IPS-20b (cell line): ENCODE measurements around the gene LRRC42.

Experiments
- H3K27ac ChIP-seq: one replicate; pipeline ENCODE4 v1.5.1; 2013; ENCODE audit warnings: low read length
- H3K27me3 ChIP-seq: 2 replicates; pipeline ENCODE4 v1.6.1; 2013; ENCODE audit warnings: mild to moderate bottlenecking, low read length, inconsistent platforms; ENCODE audit not compliant: insufficient read depth
- H3K36me3 ChIP-seq: 2 replicates; pipeline ENCODE4 v1.6.1; 2013; ENCODE audit warnings: low read depth, mild to moderate bottlenecking, inconsistent platforms, low read length, moderate library complexity; ENCODE audit not compliant: insufficient read depth
- H3K4me1 ChIP-seq: 2 replicates; pipeline ENCODE4 v1.6.1; 2013; ENCODE audit warnings: mild to moderate bottlenecking, control low read depth, inconsistent platforms, low read length, moderate library complexity; ENCODE audit not compliant: insufficient read depth
- H3K4me3 ChIP-seq: 2 replicates; pipeline ENCODE4 v1.5.1; 2013; ENCODE audit warnings: mild to moderate bottlenecking, low read length, inconsistent platforms
- H3K9ac ChIP-seq: 2 replicates; pipeline ENCODE4 v1.6.1; 2013; ENCODE audit warnings: low read depth, mild to moderate bottlenecking, inconsistent platforms, low read length, moderate library complexity
- H3K9me3 ChIP-seq: 2 replicates; pipeline ENCODE4 v1.6.1; 2013; ENCODE audit warnings: mild to moderate bottlenecking, low read depth, low read length, inconsistent platforms; ENCODE audit not compliant: insufficient read depth

LRRC42 gene, protein sequence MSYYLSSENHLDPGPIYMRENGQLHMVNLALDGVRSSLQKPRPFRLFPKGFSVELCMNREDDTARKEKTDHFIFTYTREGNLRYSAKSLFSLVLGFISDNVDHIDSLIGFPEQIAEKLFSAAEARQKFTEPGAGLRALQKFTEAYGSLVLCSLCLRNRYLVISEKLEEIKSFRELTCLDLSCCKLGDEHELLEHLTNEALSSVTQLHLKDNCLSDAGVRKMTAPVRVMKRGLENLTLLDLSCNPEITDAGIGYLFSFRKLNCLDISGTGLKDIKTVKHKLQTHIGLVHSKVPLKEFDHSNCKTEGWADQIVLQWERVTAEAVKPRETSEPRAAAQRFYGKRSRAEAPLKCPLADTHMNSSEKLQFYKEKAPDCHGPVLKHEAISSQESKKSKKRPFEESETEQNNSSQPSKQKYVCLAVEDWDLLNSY

DNA sequence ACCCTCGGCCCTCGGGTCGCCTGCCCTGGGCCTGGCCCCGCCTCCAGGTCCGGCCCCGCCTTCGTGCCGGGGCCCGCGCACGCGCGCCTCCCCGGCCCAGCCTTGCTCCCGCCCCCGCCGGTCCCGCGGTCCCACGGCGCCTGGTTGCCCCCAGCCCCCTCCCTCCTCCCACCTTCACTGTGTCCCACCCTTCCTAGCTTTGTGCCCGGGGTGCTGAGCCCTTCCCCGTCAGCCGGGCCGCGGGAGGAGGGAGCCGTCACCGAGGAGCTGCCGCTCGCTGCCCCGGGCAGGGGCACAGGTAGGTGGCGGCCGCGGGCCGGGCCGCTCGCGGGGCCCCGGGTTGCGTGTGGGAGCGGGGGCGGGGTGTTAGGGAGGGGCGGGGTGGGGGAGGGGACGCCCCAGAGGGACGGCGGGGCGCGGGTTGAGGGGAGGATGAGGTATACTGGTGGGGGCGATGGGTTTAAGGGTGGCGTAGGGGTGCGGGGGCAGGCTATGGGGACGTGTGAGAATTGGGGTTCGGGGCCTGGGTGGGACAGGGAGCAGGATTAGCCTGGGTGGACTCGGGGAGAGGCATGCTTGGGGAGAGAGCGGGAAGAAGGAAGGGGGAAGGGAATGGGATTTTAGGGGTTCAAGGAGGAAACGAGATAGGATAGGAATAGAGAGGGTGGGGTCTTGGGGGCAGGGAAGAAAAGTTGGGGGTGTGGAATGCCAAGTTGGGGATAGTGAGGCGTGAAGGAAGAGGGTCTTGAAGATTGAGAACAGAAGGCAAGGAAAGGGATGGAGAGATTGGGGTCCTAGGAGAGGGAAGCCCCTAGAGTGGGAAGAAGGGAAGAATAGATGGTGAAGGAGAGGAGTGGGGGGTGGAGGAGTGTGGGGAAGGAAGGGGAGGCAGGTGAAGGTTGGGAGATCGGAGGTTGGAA, at the start of gene LRRC42:
TSS of gene LRRC42 (plus strand) at position 99 of the 920 bp plus-strand sequence. CDS start 5,650 bp downstream, outside the sequence.
- Histone ChIP-seq H3K4me1 (peaks cover 19% of the 10 kb centered on the region; the same call in 1 of the 2 replicates), H3K36me3 (no peaks in the 10 kb centered on the region), H3K27me3 (no peaks in the 10 kb centered on the region), H3K9me3 (no peaks in the 10 kb centered on the region), H3K4me3 (peak within 1 kb of the TSS; percentile 87), H3K9ac (peak within 1 kb of the TSS; percentile 72; the same call in 1 of the 2 replicates), H3K27ac (peak within 1 kb of the TSS; percentile 27)

DNA sequence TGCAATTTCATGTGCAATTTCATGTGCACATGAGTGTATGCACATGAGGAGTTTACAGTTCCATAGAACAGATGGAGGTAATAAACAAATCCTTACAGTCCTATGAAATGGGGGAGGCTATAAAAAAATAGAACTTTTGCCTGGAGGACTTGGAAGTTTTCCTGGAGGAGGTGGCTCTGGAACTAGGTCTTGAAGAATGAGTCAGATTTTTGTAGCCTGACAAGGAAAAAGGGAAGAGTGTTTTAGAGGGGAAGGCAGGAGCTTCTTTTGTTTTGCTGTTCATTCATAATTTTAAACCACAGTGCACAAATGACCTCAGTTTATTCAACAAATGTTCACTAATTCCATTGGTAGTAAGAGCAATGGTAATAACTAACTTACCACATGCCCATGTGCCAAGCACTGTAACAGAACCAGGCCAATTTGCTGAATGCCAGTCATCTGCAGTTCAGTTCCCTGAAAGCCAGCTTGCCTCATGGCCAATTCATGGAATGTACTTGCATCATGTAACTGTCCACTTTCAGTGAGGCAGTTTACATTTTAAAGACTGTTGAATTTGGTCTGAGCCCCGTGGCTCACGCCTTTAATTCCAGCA, 49.4 kb upstream of the LRRC42 start:
- Histone ChIP-seq H3K4me1 (no peaks in the 10 kb centered on the region), H3K9me3 (no peaks in the 10 kb centered on the region), H3K36me3 (no peaks in the 10 kb centered on the region), H3K27me3 (no peaks in the 10 kb centered on the region), H3K9ac (no peak overlapping the region), H3K27ac (no peak overlapping the region), H3K4me3 (no peak overlapping the region)

DNA sequence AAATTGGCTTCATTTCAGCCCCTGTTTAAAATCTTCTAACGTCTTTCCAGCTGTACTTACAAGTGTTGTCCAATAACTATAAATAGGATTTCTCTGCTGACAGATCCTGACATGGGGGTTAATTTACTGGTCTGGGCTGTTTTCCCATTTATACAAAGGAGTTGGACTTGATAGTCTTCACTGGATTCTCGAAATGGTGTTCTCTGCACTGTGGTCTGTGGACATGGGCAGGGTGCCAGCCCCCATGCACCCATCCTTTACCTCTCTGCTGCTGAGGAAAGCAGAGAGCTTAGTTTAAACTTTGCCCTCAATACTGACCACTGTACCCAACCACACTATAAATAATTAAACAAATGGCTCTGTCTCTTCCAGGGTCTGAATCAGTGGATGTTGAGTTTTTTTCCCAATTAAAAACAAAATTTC, 46.9 kb upstream of the LRRC42 start:
- H3K36me3 ChIP-seq, result no peaks in the 10 kb centered on the region
- H3K9me3 ChIP-seq, result no peaks in the 10 kb centered on the region
- no peaks in the 10 kb centered on the region for H3K4me1 ChIP-seq
- no peaks in the 10 kb centered on the region for H3K27me3 ChIP-seq
- no peak overlapping the region for H3K27ac ChIP-seq
- H3K4me3 ChIP-seq, result no peak overlapping the region
- no peak overlapping the region for H3K9ac ChIP-seq

DNA sequence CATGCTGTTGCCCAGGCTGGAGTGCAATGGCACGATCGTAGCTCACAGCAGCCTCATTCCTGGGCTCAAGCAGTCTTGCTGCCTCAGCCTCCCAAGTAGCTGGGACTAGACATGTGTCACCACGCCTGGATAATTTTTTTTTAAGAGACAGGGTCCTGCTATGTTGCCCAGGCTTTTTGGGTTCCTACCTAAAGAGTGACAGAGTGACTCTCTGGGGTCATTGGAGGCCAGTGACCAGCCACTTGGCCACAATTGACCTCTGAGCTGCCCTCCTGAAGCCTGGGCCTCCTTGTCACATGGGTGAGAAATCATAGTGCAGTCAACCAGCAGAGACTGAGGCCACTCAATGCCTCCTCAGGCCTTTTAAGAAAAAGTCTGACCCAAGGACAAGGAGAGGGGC, 46.4 kb upstream of the LRRC42 start:
- no peaks in the 10 kb centered on the region for H3K36me3 ChIP-seq
- no peak overlapping the region for H3K4me3 ChIP-seq
- no peaks in the 10 kb centered on the region for H3K27me3 ChIP-seq
- H3K4me1 ChIP-seq, result no peaks in the 10 kb centered on the region
- no peaks in the 10 kb centered on the region for H3K9me3 ChIP-seq
- no peak overlapping the region for H3K9ac ChIP-seq
- no peak overlapping the region for H3K27ac ChIP-seq

DNA sequence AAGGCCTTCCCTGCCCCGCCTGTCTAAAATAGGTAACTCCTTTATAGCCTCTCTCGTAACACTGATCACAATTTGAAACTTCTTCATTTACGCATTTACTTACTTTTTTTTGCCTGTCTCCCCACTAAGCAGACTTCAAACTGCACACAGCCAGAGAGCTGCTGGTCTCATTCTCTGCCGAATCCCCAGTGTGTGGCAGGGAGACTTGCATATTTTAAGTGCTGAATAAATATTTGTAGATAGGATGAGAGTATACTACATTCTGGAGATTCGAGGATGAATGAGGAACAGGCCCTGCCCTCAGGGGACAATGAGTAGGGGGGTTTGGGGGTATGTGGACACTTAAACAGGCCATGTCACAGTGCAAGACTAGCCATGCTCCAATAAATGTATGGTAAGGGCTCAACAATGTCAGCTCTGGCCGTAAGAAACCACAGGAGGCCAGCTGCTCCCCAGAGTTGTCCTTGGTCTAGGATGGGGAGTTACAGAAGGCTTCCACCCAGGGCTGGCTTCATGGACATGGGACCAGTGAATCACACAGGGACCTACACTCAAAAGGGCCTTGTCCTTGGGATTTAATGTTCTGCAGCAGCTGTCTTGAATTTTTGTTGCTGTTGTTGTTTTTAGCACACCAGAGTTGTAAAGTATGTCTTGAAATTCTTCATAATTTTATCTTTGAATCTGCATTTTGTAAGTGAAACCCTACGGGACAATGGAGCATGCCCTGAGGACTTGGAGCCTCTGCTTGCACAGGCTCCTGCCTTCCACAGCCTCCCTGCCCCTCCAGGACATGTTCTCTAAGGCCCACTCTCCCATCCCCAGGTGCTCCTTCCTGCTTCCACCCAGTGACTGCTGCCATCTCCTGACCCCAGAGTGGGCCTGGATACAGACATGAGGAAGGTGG, 43.7 kb upstream of the LRRC42 start:
- H3K4me3 ChIP-seq, result no peak overlapping the region

DNA sequence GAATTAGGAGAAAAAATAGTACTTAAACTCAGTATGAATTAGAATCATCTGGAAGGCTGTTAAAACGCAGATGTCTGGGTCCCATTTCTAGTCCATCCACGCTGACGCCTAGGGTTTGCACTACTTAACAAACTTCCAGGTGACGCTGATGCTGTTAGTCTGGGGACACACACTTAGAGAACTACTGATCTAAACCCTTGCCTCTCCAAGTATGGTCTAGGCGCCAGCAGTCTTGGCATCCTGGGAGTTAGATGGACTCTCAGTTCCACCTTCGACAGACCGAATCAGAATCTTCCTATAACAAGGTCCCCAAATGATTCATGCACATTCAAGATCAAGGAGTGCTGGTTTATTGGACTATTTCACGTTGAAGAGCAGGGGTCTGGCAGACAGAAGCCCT, 40.6 kb upstream of the LRRC42 start:
- Histone ChIP-seq H3K4me1 (no peaks in the 10 kb centered on the region), H3K36me3 (no peaks in the 10 kb centered on the region), H3K9me3 (no peaks in the 10 kb centered on the region), H3K4me3 (no peak overlapping the region), H3K27me3 (no peaks in the 10 kb centered on the region), H3K27ac (no peak overlapping the region), H3K9ac (no peak overlapping the region)

More for the DNA sequence above, 43.7 kb upstream of the LRRC42 start:
- Histone ChIP-seq H3K27ac (no peak overlapping the region), H3K9ac (no peak overlapping the region), H3K36me3 (no peaks in the 10 kb centered on the region), H3K4me1 (no peaks in the 10 kb centered on the region), H3K9me3 (no peaks in the 10 kb centered on the region), H3K27me3 (no peaks in the 10 kb centered on the region)

DNA sequence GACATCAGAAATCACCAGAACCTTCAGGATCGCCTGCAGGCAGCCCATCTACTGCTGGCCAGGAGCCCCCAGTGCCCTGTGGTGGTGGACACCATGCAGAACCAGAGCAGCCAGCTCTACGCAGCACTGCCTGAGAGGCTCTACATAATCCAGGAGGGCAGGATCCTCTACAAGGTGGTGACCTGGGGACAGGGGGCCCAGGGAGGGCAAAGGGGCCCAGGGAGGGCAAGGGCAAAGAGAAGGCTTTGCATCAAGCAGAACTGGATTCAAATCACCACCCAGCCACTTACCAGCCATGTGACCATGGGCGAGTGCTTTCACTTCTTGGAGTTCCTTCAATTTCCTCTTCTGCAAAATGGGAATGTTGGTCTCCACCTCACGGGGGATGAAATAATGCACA, 40.0 kb upstream of the LRRC42 start:
- no peaks in the 10 kb centered on the region for H3K9me3 ChIP-seq
- H3K36me3 ChIP-seq, result no peaks in the 10 kb centered on the region
- no peak overlapping the region for H3K27ac ChIP-seq
- no peak overlapping the region for H3K4me3 ChIP-seq
- H3K4me1 ChIP-seq, result no peaks in the 10 kb centered on the region
- no peaks in the 10 kb centered on the region for H3K27me3 ChIP-seq
- no peak overlapping the region for H3K9ac ChIP-seq

DNA sequence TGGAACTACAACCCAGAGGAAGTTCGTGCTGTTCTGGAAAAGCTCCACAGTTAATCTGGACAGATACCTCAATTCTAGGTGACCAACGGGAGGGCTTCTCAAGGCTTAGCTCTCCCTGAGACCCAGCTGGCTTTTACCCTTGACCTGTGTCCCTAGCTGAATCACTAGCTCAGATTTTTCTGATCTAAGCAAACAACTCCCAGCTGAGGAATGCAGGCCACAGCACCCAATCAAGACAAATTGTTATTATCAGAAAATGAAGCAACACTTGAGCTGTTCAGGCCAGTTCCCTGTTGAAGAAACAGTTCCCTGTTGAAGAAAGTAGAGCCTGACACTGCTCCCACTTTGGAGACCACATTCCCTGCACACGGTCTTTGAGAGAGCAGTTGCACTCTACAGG, 36.2 kb upstream of the LRRC42 start:
- Histone ChIP-seq H3K27ac (no peak overlapping the region), H3K4me3 (no peak overlapping the region), H3K36me3 (no peaks in the 10 kb centered on the region), H3K9me3 (no peaks in the 10 kb centered on the region), H3K9ac (no peak overlapping the region), H3K4me1 (peaks cover 21% of the 10 kb centered on the region), H3K27me3 (no peaks in the 10 kb centered on the region)

DNA sequence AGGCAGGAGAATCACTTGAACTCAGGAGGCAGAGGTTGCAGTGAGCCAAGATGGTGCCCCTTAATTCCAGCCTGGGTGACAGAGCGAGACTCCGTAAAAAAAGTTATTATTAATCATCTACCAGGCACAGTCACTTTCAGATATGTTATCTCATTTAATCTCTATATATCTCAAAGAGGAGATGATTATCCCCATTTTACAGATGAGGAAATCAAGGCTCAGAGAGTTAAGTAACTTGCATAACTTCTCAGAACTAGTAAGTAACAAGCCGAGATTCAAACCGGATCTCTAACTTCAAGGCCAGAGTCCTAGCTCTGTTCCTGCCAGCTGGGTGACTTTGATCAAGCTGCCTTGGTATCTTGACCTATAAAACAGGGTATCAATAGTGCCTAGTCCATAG, 34.7 kb upstream of the LRRC42 start:
- Histone ChIP-seq H3K27ac (no peak overlapping the region), H3K4me3 (no peak overlapping the region), H3K4me1 (peaks cover 24% of the 10 kb centered on the region), H3K27me3 (no peaks in the 10 kb centered on the region), H3K36me3 (no peaks in the 10 kb centered on the region), H3K9ac (no peak overlapping the region), H3K9me3 (no peaks in the 10 kb centered on the region)

DNA sequence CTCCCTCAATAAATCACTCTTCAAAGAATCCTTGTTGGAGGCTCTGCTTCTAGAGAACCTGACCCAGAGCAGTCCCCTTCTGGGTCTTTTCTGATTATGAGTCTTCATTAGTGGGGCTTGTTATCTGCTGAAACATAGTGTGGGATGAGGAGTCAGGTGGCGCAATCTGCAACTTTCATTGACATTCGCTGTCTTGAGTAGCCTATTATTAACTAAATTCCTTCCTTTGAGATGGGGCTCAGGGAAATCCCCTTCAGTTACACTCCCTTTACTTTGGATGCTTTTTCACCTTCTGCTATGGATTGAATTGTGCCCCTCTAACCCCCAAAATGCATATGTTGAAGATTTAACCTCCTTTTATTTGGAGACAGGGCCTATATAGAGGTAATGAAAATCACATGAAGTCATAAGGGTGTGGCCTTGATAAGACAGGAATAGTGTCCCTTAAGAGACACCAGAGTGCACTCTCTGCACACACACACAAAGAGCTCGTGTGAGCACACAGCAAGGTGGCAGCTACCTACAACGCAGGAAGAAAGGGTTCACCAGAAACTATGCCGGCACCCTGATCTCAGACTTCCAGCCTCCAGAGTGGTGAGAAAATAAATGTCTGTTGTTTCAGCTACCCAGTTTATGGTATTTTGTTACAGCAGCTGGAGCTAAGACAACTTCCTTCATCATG, 32.7 kb upstream of the LRRC42 start:
- Histone ChIP-seq H3K9me3 (no peaks in the 10 kb centered on the region), H3K4me3 (peak overlapping the region; percentile 33; the same call in 1 of the 2 replicates), H3K36me3 (no peaks in the 10 kb centered on the region), H3K27ac (peak overlapping the region; percentile 53), H3K9ac (peak overlapping the region; percentile 3; the same call in 1 of the 2 replicates), H3K27me3 (no peaks in the 10 kb centered on the region), H3K4me1 (peaks cover 24% of the 10 kb centered on the region)
